HG03342 (cell line): Measurements from ENCODE around the gene BCKDK.

Experiments used
- ATAC-seq: cut with Tn5 transposase; IDR thresholded peaks from one replicate; pipeline ENCODE4 v1.9.1; 2021; ENCODE audit warnings: mild to moderate bottlenecking, moderate library complexity; ENCODE audit not compliant: unreplicated experiment

Gene BCKDK

GRCh38 chr16:31108035-31108793 lies at the start of gene BCKDK:
TSS of gene BCKDK (plus strand) at chr16:31108386. CDS start at chr16:31109224, 838 bp downstream.
- ATAC-seq, result peak; percentile 71

- ATAC-seq, result no peak
Measured at GRCh38 chr16:31061126-31061812, 46.9 kb upstream of the BCKDK start.

GRCh38 chr16:31061813-31062440 lies 46.3 kb upstream of the BCKDK start:
- no peak for ATAC-seq

GRCh38 chr16:31063495-31063842 lies 44.7 kb upstream of the BCKDK start:
- no peak for ATAC-seq

GRCh38 chr16:31063843-31064611 lies 44.2 kb upstream of the BCKDK start:
- ATAC-seq, result no peak

- no peak for ATAC-seq
Measured at GRCh38 chr16:31064882-31065461, 43.2 kb upstream of the BCKDK start.

- ATAC-seq, result no peak
Measured at GRCh38 chr16:31067342-31067741, 40.8 kb upstream of the BCKDK start.

- no peak for ATAC-seq
Measured at GRCh38 chr16:31071861-31072260, 36.3 kb upstream of the BCKDK start.

- ATAC-seq, result peak; percentile 1
Measured at GRCh38 chr16:31072540-31073141, 35.5 kb upstream of the BCKDK start.

GRCh38 chr16:31073142-31073969 lies 34.8 kb upstream of the BCKDK start:
- peak; percentile 49 for ATAC-seq

GRCh38 chr16:31073970-31074813 lies 34.0 kb upstream of the BCKDK start, which contains the start of the genes ZNF646 and ZNF668:
TSS of gene ZNF646 (plus strand) at chr16:31074422. CDS start at chr16:31076325, 1,903 bp downstream.
TSS of gene ZNF668 (minus strand) at chr16:31074240. CDS start at chr16:31064459, 9,781 bp downstream.
- ATAC-seq, result peak; percentile 67

- ATAC-seq, result no peak
Measured at GRCh38 chr16:31074814-31075183, 33.4 kb upstream of the BCKDK start.

- no peak for ATAC-seq
Measured at GRCh38 chr16:31076319-31076718, 31.9 kb upstream of the BCKDK start.

- no peak for ATAC-seq
Measured at GRCh38 chr16:31077024-31077423, 31.2 kb upstream of the BCKDK start.

GRCh38 chr16:31077592-31078396 lies 30.4 kb upstream of the BCKDK start:
- no peak for ATAC-seq

- ATAC-seq, result no peak
Measured at GRCh38 chr16:31078597-31079341, 29.4 kb upstream of the BCKDK start.

- ATAC-seq, result no peak
Measured at GRCh38 chr16:31079342-31079944, 28.7 kb upstream of the BCKDK start.
